Fibroblast of pulmonary artery (primary cell): ENCODE measurements around the gene ZNF502.
"Not testable (repeated sequence)": the region's sequence is repeated elsewhere in the genome, so short reads cannot be mapped to it uniquely, and the experiment has no call there.

Source experiments
- DNase-seq: peaks from one replicate; pipeline ENCODE4 v3.0.0-alpha.2; 2010; ENCODE audit warnings: low read depth
- H3K4me3 ChIP-seq: replicated peaks from 2 replicates; pipeline ENCODE4 v1.5.1; 2011; ENCODE audit warnings: low read depth, mild to moderate bottlenecking, control low read depth, low read length, moderate library complexity
- CTCF ChIP-seq: IDR thresholded peaks from 2 replicates; pipeline ENCODE4 v1.5.1; 2011; ENCODE audit warnings: mild to moderate bottlenecking, control low read depth, low read length, inconsistent platforms; ENCODE audit errors: missing control alignments

ZNF502 gene

DNA sequence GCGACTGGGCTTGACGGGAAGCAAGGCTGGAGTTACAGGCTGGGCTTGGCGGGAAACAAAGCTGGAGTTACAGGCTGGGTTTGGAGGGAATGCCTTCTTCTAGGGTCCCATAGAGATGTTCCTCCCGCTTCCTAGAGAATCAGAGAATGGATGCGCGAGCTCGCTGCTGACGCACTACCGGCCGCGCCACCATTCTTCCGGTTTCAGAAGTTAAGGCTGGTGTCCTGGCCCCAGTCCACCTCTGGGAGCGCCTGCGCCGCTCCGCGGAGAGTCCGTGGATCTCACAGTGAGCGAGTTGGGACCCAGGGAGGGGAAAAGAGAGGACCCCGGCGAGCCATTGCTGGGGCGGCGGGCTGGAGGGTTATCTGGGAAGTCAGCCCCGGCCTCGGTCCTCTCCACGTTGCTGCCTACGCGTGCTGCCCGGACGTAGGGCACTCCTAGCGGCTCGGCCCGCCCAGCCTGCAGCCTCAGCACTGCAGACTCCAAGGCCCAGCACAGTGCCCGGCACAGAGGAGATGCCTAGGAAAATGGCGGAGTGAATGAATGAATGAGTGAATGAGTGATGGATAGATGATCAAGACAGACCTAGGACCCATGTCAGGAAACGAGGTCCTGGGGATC is at the start of gene ZNF502:
Gene ZNF502 (plus strand): TSS at position 206 of the 621 bp plus-strand sequence. CDS start 7,602 bp downstream, outside the sequence.
- TF ChIP-seq CTCF, result peak; percentile 31
- peak within 1 kb of the TSS; percentile 85 for H3K4me3 ChIP-seq
- DNase-seq, result peak; percentile 93

- H3K4me3 ChIP-seq, result no peak overlapping the region
- no peak for DNase-seq
- no peak for TF ChIP-seq CTCF
These were observed 47.3 kb upstream of the ZNF502 start for GRCh38 chr3:44665173-44665572.

DNA sequence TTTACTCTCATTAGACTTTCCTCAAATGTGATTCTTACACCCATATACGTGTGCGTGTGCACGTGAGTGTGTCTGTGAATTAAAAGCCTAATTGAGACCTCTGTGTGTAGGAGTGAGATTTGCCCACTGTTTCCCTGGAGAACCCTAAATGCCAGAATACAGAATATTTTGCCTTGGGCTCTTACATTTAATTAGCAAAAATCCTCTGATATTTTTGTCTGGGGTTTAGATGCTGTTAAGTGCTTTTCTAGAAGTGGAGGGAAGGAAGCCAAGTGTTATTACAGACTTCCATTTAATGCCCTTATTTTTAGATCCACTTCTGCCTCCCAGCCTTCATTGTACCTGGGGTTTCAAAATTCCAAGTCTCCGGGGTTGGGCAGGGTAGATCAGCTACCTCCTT is 46.1 kb upstream of the ZNF502 start:
- no peak for TF ChIP-seq CTCF
- H3K4me3 ChIP-seq, result no peak overlapping the region
- no peak for DNase-seq

DNA sequence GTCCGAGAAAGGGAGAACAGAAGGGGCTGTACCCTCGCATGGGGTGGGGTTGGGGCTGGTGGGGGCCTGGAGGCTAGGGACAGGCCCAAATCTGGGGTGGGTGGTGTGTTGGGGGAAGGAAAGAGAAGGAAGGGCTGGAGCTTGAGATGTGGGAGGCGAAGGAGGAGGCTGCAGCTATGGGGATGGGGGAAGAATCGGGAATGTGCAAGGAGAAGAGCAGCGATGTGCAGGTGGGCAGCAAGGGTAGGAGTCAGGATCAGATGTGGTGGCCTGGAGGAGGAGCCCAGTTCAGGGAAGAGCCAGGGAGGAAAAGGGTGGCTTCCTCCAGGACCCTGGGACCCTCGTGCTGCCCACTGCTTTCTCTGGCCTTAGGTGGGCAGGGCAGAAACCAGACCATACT is 42.7 kb upstream of the ZNF502 start:
- no peak for TF ChIP-seq CTCF
- no peak overlapping the region for H3K4me3 ChIP-seq
- no peak for DNase-seq

- H3K4me3 ChIP-seq, DNase-seq: not testable (repeated sequence)
These were observed 39.0 kb upstream of the ZNF502 start for GRCh38 chr3:44673466-44673865.

- DNase-seq, result no peak
- no peak overlapping the region for H3K4me3 ChIP-seq
- no peak for TF ChIP-seq CTCF
These were observed 38.2 kb upstream of the ZNF502 start for GRCh38 chr3:44674211-44674610.

DNA sequence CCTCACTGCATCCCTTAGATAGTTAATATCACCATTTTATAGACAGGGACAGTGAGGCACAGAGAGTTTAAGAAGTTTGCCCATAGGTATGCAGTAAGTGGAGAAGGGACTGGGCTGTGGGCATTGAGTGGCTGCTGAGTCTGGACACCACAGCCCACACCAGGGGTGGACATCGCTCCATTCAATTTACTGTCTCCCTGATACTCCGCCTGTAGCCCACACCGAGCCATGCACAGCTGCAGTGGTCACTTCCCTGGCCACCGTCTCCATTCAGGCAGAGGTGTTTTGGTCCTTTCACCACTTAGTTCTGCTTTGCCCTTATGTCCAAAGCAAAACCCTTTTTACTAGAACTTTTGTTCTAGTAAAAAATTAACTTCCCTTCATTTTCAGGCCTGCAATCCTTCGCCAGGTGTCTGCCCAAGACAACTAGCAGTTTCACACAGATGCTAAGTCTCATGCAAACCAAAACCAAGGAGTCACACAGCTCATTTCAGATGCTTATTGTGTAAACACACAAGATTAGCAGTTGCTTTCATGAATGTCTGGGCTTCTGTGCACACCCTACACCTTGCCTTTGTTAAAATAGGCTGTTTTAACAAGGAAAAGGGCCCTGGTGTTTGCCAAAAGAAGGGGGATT is 33.9 kb upstream of the ZNF502 start:
- no peak for DNase-seq
- no peak overlapping the region for H3K4me3 ChIP-seq
- TF ChIP-seq CTCF, result no peak
